Endothelial cell of umbilical vein (primary cell): ENCODE data around the gene RNF186.

ENCODE experiments used
- CTCF ChIP-seq, 2 donors: IDR thresholded peaks; 1 replicate in 1 of 2; 2 replicates in 1 of 2; pipeline ENCODE4 v1.5.1; 2011; ENCODE audit warnings: low read length in 2 of 2, mild to moderate bottlenecking in 2 of 2, moderate library complexity in 2 of 2, control low read depth in 1 of 2, inconsistent platforms in 1 of 2, low read depth in 1 of 2; ENCODE audit not compliant: insufficient read depth in 1 of 2; ENCODE audit errors: extremely low read depth in 1 of 2
- EZH2 ChIP-seq: IDR thresholded peaks from 2 replicates; pipeline ENCODE4 v1.6.1; 2012; ENCODE audit warnings: borderline replicate concordance, low read depth, mild to moderate bottlenecking, moderate library complexity, low read length, inconsistent platforms; ENCODE audit not compliant: severe bottlenecking
- FOS ChIP-seq: IDR thresholded peaks from 2 replicates; pipeline ENCODE4 v1.6.1; 2011; ENCODE audit warnings: mild to moderate bottlenecking, low read length, moderate library complexity, borderline replicate concordance; ENCODE audit not compliant: insufficient read depth
- MAX ChIP-seq: IDR thresholded peaks from 2 replicates; pipeline ENCODE4 v1.6.1; 2011; ENCODE audit not compliant: insufficient read depth, insufficient read length
- MYC ChIP-seq: IDR thresholded peaks from one replicate; pipeline ENCODE4 v1.6.1; 2011; ENCODE audit warnings: mild to moderate bottlenecking, low read depth, low read length
- POLR2A ChIP-seq: IDR thresholded peaks from 2 replicates; pipeline ENCODE4 v1.6.1; 2012; ENCODE audit warnings: low read depth, mild to moderate bottlenecking, control low read depth, low read length
- POLR2AphosphoS5 ChIP-seq: IDR thresholded peaks from 2 replicates; pipeline ENCODE4 v1.6.1; 2012; ENCODE audit warnings: low read depth, mild to moderate bottlenecking, control low read depth, low read length, moderate library complexity; ENCODE audit not compliant: insufficient read depth

DNA sequence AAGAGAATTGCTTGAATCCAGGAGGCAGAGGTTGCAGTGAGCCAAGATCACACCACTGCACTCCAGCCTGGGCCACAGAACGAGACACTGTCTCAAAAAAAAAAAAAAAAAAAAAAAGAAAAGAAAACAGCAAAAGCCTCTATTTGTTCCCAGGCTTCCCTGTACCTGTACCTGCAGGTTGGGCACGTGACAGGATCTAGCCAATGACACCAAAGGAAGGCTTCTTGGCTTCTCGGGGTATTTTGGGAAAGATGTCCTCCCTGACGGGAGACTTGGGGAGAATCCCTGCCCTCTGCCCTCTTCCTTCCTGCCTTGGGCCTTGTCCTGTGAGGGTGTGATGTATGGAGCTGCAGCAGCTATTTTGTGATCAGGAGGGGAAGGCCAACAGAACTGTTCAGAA lies 38.1 kb downstream of the RNF186 start:
- TF ChIP-seq POLR2A (no peak), CTCF (IDR thresholded peaks at IDR 0.05; ENCODE audit: extremely low read depth in 1 of 2, insufficient read depth in 1 of 2, low read depth in 1 of 2, low read length in 2 of 2) (no peak), MAX (no peak), POLR2AphosphoS5 (no peak), MYC (no peak), FOS (no peak), EZH2 (no peak)
